T-helper 1 cell treated with Interleukin-12 subunit alpha and Interleukin-12 subunit beta and Interleukin-4 antibody, amounts not matched to agents 30 μg/mL and 1 μg/mL, for 36 hours (primary cell): ENCODE measurements around the gene COL4A2.

ENCODE experiments used
- H3K27ac Mint-ChIP-seq: one replicate; pipeline ENCODE4 v1.8.0; 2021; ENCODE audit warnings: mild to moderate bottlenecking, mixed read lengths
- H3K27me3 Mint-ChIP-seq: one replicate; pipeline ENCODE4 v1.8.0; 2021; ENCODE audit warnings: low read depth, mixed read lengths
- H3K36me3 Mint-ChIP-seq: one replicate; pipeline ENCODE4 v1.8.0; 2021; ENCODE audit warnings: low read depth, mixed read lengths
- H3K4me1 Mint-ChIP-seq: one replicate; pipeline ENCODE4 v1.8.0; 2021; ENCODE audit warnings: low read depth, mixed read lengths
- H3K4me3 Mint-ChIP-seq: one replicate; pipeline ENCODE4 v1.8.0; 2021; ENCODE audit warnings: mild to moderate bottlenecking, moderate library complexity, mixed read lengths
- H3K9me3 Mint-ChIP-seq: one replicate; pipeline ENCODE4 v1.8.0; 2021; ENCODE audit warnings: mixed read lengths

Gene COL4A2

GRCh38 chr13:110293037-110293436 is 14.0 kb upstream of the COL4A2 start:
- Mint-ChIP-seq H3K27ac (no peak overlapping the region), H3K4me3 (no peak overlapping the region), H3K9me3 (no peaks in the 10 kb centered on the region), H3K4me1 (no peaks in the 10 kb centered on the region), H3K36me3 (no peaks in the 10 kb centered on the region), H3K27me3 (peaks cover 40% of the 10 kb centered on the region)

- no peaks in the 10 kb centered on the region for H3K9me3 Mint-ChIP-seq
- H3K27me3 Mint-ChIP-seq: peaks cover 45% of the 10 kb centered on the region
- no peak overlapping the region for H3K27ac Mint-ChIP-seq
- no peaks in the 10 kb centered on the region for H3K36me3 Mint-ChIP-seq
- H3K4me3 Mint-ChIP-seq: no peak overlapping the region
- H3K4me1 Mint-ChIP-seq: peaks cover 4% of the 10 kb centered on the region
Measured at GRCh38 chr13:110293649-110294048, 13.4 kb upstream of the COL4A2 start.

GRCh38 chr13:110294146-110294545 is 12.9 kb upstream of the COL4A2 start:
- no peaks in the 10 kb centered on the region for H3K36me3 Mint-ChIP-seq
- H3K27ac Mint-ChIP-seq: no peak overlapping the region
- H3K4me3 Mint-ChIP-seq: no peak overlapping the region
- peaks cover 7% of the 10 kb centered on the region for H3K4me1 Mint-ChIP-seq
- peaks cover 49% of the 10 kb centered on the region for H3K27me3 Mint-ChIP-seq
- no peaks in the 10 kb centered on the region for H3K9me3 Mint-ChIP-seq

GRCh38 chr13:110294622-110295021 is 12.5 kb upstream of the COL4A2 start:
- peaks cover 49% of the 10 kb centered on the region for H3K27me3 Mint-ChIP-seq

GRCh38 chr13:110297011-110297410 is 10.1 kb upstream of the COL4A2 start:
- H3K36me3 Mint-ChIP-seq: no peaks in the 10 kb centered on the region
- no peak overlapping the region for H3K27ac Mint-ChIP-seq
- no peak overlapping the region for H3K4me3 Mint-ChIP-seq
- no peaks in the 10 kb centered on the region for H3K9me3 Mint-ChIP-seq
- H3K4me1 Mint-ChIP-seq: peaks cover 7% of the 10 kb centered on the region
- H3K27me3 Mint-ChIP-seq: peaks cover 58% of the 10 kb centered on the region

More at GRCh38 chr13:110294622-110295021, 12.5 kb upstream of the COL4A2 start:
- peaks cover 7% of the 10 kb centered on the region for H3K4me1 Mint-ChIP-seq
- no peaks in the 10 kb centered on the region for H3K9me3 Mint-ChIP-seq
- H3K4me3 Mint-ChIP-seq: no peak overlapping the region
- H3K36me3 Mint-ChIP-seq: no peaks in the 10 kb centered on the region
- H3K27ac Mint-ChIP-seq: no peak overlapping the region

- H3K9me3 Mint-ChIP-seq: no peaks in the 10 kb centered on the region
- H3K4me3 Mint-ChIP-seq: no peak overlapping the region
- peaks cover 60% of the 10 kb centered on the region for H3K27me3 Mint-ChIP-seq
- H3K27ac Mint-ChIP-seq: no peak overlapping the region
- H3K36me3 Mint-ChIP-seq: no peaks in the 10 kb centered on the region
- peaks cover 7% of the 10 kb centered on the region for H3K4me1 Mint-ChIP-seq
Measured at GRCh38 chr13:110297766-110298504, 9.1 kb upstream of the COL4A2 start.

- peaks cover 7% of the 10 kb centered on the region for H3K4me1 Mint-ChIP-seq
- H3K27ac Mint-ChIP-seq: no peak overlapping the region
- H3K4me3 Mint-ChIP-seq: no peak overlapping the region
Measured at GRCh38 chr13:110298505-110299282, 8.4 kb upstream of the COL4A2 start.

GRCh38 chr13:110299283-110299840 is 7.7 kb upstream of the COL4A2 start:
- Mint-ChIP-seq H3K27ac (no peak overlapping the region), H3K4me3 (no peak overlapping the region), H3K4me1 (peaks cover 7% of the 10 kb centered on the region), H3K27me3 (peaks cover 71% of the 10 kb centered on the region), H3K36me3 (no peaks in the 10 kb centered on the region), H3K9me3 (no peaks in the 10 kb centered on the region)

More at GRCh38 chr13:110298505-110299282, 8.4 kb upstream of the COL4A2 start:
- Mint-ChIP-seq H3K9me3 (no peaks in the 10 kb centered on the region), H3K27me3 (peaks cover 67% of the 10 kb centered on the region), H3K36me3 (no peaks in the 10 kb centered on the region)

- Mint-ChIP-seq H3K4me3 (no peak overlapping the region), H3K27ac (no peak overlapping the region), H3K27me3 (peaks cover 74% of the 10 kb centered on the region), H3K4me1 (peaks cover 7% of the 10 kb centered on the region), H3K9me3 (no peaks in the 10 kb centered on the region), H3K36me3 (peaks cover 2% of the 10 kb centered on the region)
Measured at GRCh38 chr13:110300090-110300815, 6.8 kb upstream of the COL4A2 start.

GRCh38 chr13:110301083-110301482 is 6.0 kb upstream of the COL4A2 start:
- H3K4me3 Mint-ChIP-seq: no peak overlapping the region
- H3K27me3 Mint-ChIP-seq: peaks cover 74% of the 10 kb centered on the region
- H3K9me3 Mint-ChIP-seq: no peaks in the 10 kb centered on the region
- no peak overlapping the region for H3K27ac Mint-ChIP-seq
- H3K4me1 Mint-ChIP-seq: peaks cover 9% of the 10 kb centered on the region
- peaks cover 2% of the 10 kb centered on the region for H3K36me3 Mint-ChIP-seq

- no peaks in the 10 kb centered on the region for H3K9me3 Mint-ChIP-seq
- peaks cover 2% of the 10 kb centered on the region for H3K36me3 Mint-ChIP-seq
- peaks cover 9% of the 10 kb centered on the region for H3K4me1 Mint-ChIP-seq
- peaks cover 69% of the 10 kb centered on the region for H3K27me3 Mint-ChIP-seq
- H3K4me3 Mint-ChIP-seq: no peak overlapping the region
- H3K27ac Mint-ChIP-seq: no peak overlapping the region
Measured at GRCh38 chr13:110301606-110302553, 5.2 kb upstream of the COL4A2 start.

- Mint-ChIP-seq H3K27ac (no peak overlapping the region), H3K4me3 (no peak overlapping the region), H3K27me3 (peaks cover 69% of the 10 kb centered on the region), H3K36me3 (peaks cover 2% of the 10 kb centered on the region), H3K4me1 (peaks cover 10% of the 10 kb centered on the region), H3K9me3 (no peaks in the 10 kb centered on the region)
Measured at GRCh38 chr13:110302997-110303396, 4.1 kb upstream of the COL4A2 start.

- H3K4me3 Mint-ChIP-seq: no peak overlapping the region
- no peaks in the 10 kb centered on the region for H3K9me3 Mint-ChIP-seq
- H3K27me3 Mint-ChIP-seq: peaks cover 70% of the 10 kb centered on the region
- H3K36me3 Mint-ChIP-seq: peaks cover 2% of the 10 kb centered on the region
- H3K27ac Mint-ChIP-seq: no peak overlapping the region
- H3K4me1 Mint-ChIP-seq: peaks cover 10% of the 10 kb centered on the region
Measured at GRCh38 chr13:110303644-110304043, 3.4 kb upstream of the COL4A2 start.
